Measurements from ENCODE around the gene SPIRE1.

Gene SPIRE1

GRCh38 chr18:12397793-12398192, 260.1 kb downstream of the SPIRE1 start:
- Histone ChIP-seq H3K27me3 (ENCODE audit: control insufficient read depth, insufficient read depth, low read length, poor library complexity, severe bottlenecking) (no peaks in the 10 kb centered on the region), H3K4me3 (ENCODE audit: insufficient read depth, low read depth, low read length) (no peak overlapping the region), H3K27ac (ENCODE audit: insufficient read depth, low read depth, low read length, poor library complexity, severe bottlenecking) (no peak overlapping the region), H3K36me3 (ENCODE audit: control insufficient read depth, insufficient read depth, low read length) (no peaks in the 10 kb centered on the region), H3K4me1 (ENCODE audit: control insufficient read depth, insufficient read depth, low read length) (no peaks in the 10 kb centered on the region), H3K9me3 (ENCODE audit: control insufficient read depth, low read length) (no peaks in the 10 kb centered on the region)
- 89 to 91% methylated on average over 6 of the region's 6 CpGs for WGBS, 2 experiments

DNA sequence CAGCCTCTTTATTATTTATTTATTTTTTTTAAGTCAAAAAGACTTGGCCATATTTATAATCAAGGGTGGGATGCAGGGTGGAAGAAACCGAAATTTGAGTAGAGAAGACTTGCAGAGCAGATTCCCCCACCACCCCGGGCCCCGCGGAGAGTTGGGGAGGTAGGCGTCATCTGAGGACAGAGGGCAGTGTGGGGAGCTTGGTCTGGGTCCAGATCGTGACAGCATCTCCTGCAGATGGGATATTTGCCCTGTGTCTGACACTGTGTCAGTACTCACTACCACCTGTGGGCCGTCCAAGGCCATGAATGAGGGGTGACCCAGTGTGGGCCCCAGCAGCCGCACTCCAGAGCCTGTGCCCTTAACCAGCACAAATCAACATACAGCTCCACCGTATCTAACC, 260.7 kb downstream of the SPIRE1 start:
- Histone ChIP-seq H3K27ac (ENCODE audit: insufficient read depth, low read depth, low read length, poor library complexity, severe bottlenecking) (no peak overlapping the region), H3K27me3 (ENCODE audit: control insufficient read depth, insufficient read depth, low read length, poor library complexity, severe bottlenecking) (no peaks in the 10 kb centered on the region), H3K9me3 (ENCODE audit: control insufficient read depth, low read length) (no peaks in the 10 kb centered on the region), H3K4me1 (ENCODE audit: control insufficient read depth, insufficient read depth, low read length) (no peaks in the 10 kb centered on the region), H3K4me3 (ENCODE audit: insufficient read depth, low read depth, low read length) (no peak overlapping the region), H3K36me3 (ENCODE audit: control insufficient read depth, insufficient read depth, low read length) (no peaks in the 10 kb centered on the region)
- WGBS, 2 experiments = 94 to 96% methylated on average over 9 of the region's 9 CpGs

Data from ectodermal cell (in vitro differentiated cells).